HG02884 (cell line): ENCODE data around the gene ANKMY1.
A peak's percentile ranks its signal among the peaks of the same experiment; 100 is the strongest.

Experiments
- ATAC-seq: cut with Tn5 transposase; IDR thresholded peaks from one replicate; pipeline ENCODE4 v1.9.1; 2021; ENCODE audit warnings: mild to moderate bottlenecking, moderate library complexity; ENCODE audit not compliant: unreplicated experiment

Gene ANKMY1

GRCh38 chr2:240595381-240596079, 37.7 kb upstream of the ANKMY1 start:
- no peak for ATAC-seq

DNA sequence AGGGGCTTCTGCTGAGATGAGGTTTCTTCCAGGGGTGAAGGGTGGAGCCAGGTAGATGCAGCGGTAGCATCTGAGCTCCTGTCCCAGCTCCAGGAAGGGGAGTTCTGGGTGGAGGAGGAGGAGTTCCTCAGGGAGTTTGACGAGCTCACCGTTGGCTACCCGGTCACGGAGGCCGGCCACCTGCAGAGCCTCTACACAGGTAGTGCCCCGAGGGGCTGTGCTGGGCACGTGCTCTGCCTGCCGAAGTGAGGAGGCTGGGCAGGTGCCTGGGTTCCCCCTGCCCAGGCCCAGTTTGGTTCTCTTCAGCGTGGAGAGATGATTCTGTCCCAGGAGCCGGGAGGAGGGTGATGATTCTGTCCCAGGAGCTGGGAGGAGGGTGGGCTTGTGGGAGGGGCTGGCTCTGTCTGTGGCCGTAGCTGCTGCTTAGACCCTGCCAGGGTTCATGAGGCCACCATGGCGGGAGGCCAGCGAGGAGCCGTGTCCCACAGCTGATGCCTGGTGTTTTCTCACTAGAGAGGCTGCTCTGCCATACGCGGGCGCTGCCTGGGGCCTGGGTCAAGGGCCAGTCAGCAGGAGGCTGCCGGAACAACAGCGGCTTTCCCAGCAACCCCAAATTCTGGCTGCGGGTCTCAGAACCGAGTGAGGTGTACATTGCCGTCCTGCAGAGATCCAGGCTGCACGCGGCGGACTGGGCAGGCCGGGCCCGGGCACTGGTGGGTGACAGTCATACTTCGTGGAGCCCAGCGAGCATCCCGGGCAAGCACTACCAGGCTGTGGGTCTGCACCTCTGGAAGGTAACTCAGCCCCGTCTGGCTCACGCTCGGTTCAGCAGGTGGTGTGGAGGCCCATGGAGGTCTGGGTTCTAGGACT, 37.0 kb upstream of the ANKMY1 start:
- no peak for ATAC-seq

DNA sequence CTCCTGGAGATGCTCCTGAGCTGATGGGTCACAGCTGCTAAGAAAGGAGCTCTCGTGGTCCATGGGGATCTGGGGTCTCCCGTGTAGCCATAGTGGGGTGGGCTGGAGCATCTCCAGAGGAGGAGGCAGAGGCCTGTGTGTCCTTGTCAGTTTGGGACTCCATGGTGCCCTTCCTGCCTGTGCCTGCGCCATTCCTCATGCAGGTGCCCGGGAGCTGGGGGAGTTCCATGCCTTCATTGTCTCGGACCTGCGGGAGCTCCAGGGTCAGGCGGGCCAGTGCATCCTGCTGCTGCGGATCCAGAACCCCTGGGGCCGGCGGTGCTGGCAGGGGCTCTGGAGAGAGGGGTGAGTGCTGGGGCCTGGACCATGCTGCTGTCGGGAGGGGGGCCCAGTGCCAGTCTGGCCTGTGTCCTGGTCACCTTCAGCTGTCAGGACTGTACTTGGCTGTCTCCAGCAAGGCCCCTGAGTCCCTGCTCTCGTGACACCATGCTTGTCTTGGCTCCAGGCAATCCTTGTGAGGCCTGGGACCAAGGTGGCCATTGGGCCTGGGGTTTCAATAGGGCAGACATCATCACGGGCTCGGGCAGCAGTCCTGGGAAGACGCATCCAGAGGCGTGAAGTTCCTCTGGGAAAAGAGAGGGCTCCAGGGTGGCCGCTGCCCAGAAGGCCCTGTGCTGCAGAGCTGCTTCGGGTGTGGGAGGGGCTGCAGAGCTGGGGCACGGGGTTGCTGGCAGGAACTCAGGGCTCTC, 36.1 kb upstream of the ANKMY1 start:
- no peak for ATAC-seq

DNA sequence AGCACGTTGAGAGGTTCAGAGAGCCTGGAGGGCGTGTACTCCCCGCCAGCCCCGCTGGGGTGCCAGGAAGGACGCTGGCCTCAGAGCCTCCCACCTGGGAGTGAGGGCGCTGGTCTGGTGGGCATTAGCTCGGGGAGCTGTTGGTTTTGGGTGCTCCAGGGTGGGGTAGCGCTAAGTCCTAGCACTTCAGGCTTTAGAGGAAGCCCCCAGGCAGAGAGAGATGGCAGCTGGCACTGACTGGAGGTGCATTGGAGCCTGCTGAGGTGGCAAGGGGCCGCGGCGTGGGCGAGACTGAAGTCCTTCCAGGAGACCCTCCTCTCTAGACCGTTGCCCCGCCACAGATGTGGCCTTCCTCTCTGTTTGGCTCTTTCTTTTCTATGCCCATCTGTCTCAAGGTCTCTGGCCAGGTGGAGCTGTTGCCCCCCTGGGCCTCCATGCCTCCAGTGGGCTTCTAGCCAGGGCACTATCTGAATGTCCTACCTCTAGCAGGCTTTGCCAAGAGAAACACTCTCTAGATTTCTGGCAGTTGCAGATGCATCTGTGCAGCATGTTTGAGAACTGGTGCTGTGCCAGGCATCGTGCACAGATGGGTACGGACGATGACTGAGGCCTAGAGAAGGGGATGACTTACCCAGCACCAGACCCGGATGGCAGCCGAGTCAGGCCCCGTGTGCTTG, 35.4 kb upstream of the ANKMY1 start:
- ATAC-seq: no peak

- ATAC-seq: no peak
Measured at GRCh38 chr2:240591784-240592183, 34.0 kb upstream of the ANKMY1 start.

DNA sequence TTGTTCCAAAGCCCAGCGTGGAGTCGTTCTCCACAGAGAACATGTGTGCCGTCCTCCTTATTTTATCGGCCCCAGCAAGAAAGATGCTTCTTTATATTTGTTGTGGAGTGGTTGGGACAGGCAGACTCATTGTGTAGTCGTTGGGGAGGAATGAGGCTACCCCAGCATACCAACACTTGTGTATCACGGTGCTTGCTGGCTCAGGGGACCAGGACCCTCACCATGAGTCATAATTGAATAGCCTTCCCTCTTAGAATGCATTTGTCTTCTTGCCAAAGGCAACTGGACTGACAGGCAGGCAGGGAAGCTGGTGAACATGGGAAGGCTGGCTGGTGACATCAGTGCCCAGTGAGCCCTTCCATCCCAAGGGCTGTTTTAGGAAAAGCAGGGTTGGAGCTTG, 33.4 kb upstream of the ANKMY1 start:
- ATAC-seq: no peak

DNA sequence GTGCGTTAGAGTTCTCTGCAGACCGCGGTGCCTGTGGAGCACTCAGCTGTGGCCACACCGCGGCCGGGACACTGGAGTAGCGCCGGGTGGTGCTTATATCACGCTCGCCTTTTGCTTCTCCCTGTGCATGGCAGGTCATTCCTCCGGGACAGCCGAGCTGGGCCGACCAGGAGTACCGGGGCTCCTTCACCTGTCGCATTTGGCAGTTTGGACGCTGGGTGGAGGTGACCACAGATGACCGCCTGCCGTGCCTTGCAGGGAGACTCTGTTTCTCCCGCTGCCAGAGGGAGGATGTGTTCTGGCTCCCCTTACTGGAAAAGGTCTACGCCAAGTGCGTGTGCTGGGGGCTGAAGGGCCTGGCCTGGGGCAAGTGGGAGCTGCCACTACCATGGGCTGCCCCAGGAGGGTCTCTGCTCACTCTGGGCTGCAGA, 32.9 kb upstream of the ANKMY1 start:
- no peak for ATAC-seq

DNA sequence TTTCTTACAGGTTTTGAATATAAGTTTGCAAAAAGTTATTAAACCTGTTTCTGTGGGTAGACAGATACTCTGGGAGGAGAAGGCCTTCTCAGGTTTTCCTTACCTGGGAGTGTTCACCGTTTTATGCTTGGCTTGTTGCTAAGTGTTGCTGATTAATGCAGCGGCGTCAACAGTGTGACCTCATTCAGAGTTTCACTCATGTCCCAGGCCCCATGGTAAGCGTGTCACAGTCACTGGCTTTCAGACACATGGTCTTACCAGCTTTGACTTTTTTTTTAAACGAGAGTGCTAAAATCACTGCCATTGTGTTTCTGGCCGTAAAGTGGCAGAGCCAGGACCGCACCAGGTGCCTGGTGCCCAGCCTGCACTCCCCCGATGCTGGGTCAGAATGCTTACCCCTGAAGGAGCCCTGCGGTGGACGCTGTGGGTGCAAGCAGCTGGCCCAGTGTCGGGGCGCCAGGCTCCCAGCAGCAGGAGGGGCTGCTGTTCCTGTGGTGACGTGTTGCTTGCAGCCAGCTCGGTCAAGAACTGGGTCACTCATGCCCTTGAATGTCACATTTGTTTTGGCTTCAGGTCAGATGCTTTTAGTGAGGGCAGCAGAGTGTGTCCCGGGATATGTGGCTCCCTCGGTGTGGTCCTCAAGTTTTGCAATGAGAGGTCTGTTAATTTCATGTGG, 32.2 kb upstream of the ANKMY1 start:
- no peak for ATAC-seq

GRCh38 chr2:240589375-240589774, 31.6 kb upstream of the ANKMY1 start:
- no peak for ATAC-seq

DNA sequence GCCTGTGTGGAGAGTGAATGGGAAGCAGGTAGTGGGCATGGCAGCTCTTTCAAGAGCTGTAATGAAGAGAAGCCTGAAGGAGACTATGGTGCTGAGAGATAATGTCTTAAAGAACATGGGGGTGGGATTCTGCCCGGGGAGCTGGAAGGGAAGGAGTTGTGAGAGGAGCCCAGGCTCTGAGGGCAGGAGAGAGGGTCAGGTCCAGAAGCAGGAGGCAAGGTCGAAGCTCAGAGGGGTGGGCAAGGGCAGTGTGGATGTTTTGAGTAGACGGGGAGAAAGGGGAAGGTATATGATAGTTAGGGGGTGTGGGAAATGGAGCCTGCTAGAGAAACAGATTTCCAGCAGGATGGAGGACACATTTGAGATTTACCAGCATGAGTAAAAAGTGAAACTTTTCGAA, 30.9 kb upstream of the ANKMY1 start:
- ATAC-seq: no peak

GRCh38 chr2:240588006-240588655, 30.3 kb upstream of the ANKMY1 start:
- ATAC-seq: no peak

DNA sequence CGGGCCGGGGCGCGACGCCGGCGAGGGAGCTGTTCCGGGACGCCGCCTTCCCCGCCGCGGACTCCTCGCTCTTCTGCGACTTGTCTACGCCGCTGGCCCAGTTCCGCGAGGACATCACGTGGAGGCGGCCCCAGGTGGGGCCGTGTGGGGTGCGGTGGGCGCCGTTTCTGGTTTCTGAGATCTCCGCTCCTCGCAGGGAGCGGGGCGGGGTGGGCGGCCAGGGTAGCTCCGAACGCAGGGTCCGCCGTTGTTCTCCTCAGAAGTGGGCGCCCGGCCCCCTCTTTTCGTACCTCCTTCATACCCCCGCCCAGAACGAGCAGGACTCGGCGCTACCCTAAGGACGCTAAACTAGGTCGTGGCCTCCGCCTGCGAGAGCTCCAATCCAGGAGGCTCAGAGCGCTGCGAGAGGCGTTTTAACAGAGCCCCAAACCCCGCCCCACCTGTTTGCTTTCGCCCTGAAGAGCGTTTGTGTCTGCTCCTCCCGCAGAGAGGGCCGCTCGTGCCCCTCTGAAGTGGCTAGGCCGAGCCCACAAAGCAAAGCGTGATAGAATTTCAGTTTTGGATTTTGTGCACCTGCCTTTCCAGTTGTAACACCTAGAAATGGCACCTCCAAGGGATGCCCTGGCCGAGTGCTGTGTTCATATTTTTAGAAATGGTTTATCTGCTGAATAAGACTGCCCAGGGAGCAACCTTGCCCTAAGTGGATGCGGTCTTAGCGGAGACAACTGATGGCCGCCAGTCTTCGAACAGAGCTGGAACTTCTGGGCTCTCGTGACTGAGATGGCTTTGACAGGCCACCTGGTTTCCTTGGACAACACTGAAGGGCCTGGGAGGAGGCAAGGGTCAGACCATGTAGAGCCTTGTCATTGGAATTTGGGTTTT, 29.4 kb upstream of the ANKMY1 start:
- ATAC-seq: peak; percentile 5

- peak; percentile 56 for ATAC-seq
Measured at GRCh38 chr2:240586198-240586918, 28.6 kb upstream of the ANKMY1 start, which contains the start of gene CAPN10. TSS of gene CAPN10 (plus strand) at chr2:240586734. CDS start at chr2:240586912, 178 bp downstream.

GRCh38 chr2:240585681-240586197, 28.0 kb upstream of the ANKMY1 start:
- ATAC-seq: no peak

DNA sequence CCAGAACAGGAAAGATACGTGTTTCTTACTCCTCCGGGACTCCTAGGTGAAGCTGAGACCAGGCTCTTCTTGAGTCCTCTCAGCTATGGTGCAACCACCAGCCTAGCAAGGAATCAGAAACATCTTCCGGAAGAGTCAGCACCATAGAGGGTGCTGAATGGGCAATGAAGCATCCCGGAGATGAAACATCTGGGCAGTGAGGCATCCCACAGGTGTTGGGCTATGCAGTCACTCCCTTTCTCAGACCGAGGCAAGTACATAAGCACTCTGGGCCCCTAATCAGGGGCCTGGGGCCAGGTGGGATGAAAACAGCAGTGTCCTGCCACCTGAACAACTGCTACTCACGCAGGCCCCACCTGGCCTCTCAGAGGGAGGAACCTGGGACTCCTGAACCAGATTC, 27.3 kb upstream of the ANKMY1 start:
- ATAC-seq: no peak

GRCh38 chr2:240584486-240585031, 26.8 kb upstream of the ANKMY1 start:
- peak; percentile 57 for ATAC-seq

DNA sequence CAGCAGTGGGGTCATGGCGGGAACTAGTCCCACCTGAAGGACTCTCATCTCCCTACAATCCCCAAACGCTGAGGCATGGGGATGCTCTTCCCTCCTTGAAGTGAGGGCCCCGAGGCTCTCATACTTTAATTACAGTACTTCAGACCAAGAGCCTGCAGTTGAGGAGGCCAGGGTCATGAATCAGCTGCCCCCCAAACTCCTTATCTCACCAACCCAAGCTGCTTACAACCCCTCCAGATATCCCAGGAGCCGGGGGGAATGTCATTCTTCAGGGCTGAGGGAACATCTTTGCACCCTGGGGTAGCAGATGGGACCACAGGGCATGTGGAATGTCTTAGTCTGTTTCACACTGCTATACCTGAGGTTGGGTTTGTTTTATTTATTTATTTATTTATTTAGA, 26.0 kb upstream of the ANKMY1 start:
- ATAC-seq: no peak

DNA sequence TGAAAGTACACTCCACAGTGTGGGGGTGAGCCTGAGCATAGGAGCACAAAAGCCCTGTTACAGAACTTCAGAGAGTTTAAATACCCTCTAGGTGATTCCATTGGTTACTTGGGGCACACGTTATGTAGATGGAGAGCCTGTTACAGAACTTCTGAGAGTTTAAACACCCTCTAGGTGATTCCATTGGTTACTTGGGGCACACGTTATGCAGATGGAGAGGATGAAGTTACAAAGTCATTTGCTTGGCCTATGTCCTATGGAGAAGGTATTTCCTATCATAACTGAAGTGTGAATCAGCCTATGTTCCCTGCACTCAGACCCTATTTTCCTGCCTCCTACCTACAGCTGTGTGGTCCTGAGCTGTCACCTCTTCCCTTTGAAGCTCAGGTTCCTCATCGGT, 25.0 kb upstream of the ANKMY1 start:
- no peak for ATAC-seq
